ENCODE data around the gene AANAT. TPM values are rescaled to one million over a fixed set of nuclear protein-coding genes. Genes with fewer than 3 reads are reported as not detected.

AANAT gene
- total and polyA plus RNA-seq, 2 experiments from 2014 or later, result not detected

DNA sequence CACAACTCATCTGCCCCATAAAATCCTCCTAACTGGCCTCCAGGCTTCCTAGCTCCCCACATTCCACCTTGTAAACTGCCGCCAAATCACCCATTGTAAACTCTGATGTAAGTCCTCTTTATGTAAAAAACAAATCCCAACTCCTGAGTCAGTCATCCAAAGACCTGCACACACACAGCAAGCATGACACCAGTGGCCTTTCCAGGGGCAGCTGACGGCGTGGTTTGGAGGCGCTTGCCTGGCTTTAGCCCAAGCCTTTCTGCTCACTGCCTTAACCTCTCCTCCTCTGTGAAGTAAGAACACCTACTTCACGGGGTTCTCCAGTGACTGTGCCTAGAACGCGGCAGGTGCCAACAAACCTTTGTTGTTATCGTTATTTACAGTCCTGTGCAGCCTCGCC lies 28.5 kb upstream of the AANAT start:
- Histone ChIP-seq H4K20me1 (ENCODE audit: insufficient read depth) (peaks cover 23% of the 10 kb centered on the region; the same call in 1 of the 2 replicates), H3K4me1 (ENCODE audit: insufficient read depth) (peaks cover 9% of the 10 kb centered on the region; the same call in 1 of the 2 replicates), H3K9me2 (ENCODE audit: insufficient read depth) (no peaks in the 10 kb centered on the region), H3F3A (ENCODE audit: insufficient read depth) (peaks cover 5% of the 10 kb centered on the region; the same call in 1 of the 2 replicates), H2AFZ (no peak overlapping the region), H3K9ac (no peak overlapping the region), H3K27ac (no peak overlapping the region), H3K9me3 (ENCODE audit: low read depth) (no peaks in the 10 kb centered on the region), H3K79me2 (ENCODE audit: insufficient read depth) (peaks cover 100% of the 10 kb centered on the region), H3K4me2 (ENCODE audit: unreplicated experiment) (no peak overlapping the region), H3K36me3 (ENCODE audit: low read depth) (no peaks in the 10 kb centered on the region), H3K4me3 (no peak overlapping the region), H3K27me3 (replicated peaks; ENCODE audit: insufficient read depth) (no peaks in the 10 kb centered on the region)
- no peak for TF ChIP-seq EZH2 (IDR thresholded peaks at IDR 0.05; ENCODE audit: insufficient read depth, poor library complexity, severe bottlenecking)
- no peak for TF ChIP-seq EZH2phosphoT487 (IDR thresholded peaks at IDR 0.05; ENCODE audit: insufficient read depth, low read depth)
- in situ Hi-C loops (cut with MboI), result no loop called here
- WGBS, 2 experiments (ENCODE audit: low coverage in 1 of 2, low lambda C conversion rate in 2 of 2, missing lambda C conversion rate in 2 of 2), result 88 to 90% methylated on average over 9 of the region's 9 CpGs
- no peak for DNase-seq

DNA sequence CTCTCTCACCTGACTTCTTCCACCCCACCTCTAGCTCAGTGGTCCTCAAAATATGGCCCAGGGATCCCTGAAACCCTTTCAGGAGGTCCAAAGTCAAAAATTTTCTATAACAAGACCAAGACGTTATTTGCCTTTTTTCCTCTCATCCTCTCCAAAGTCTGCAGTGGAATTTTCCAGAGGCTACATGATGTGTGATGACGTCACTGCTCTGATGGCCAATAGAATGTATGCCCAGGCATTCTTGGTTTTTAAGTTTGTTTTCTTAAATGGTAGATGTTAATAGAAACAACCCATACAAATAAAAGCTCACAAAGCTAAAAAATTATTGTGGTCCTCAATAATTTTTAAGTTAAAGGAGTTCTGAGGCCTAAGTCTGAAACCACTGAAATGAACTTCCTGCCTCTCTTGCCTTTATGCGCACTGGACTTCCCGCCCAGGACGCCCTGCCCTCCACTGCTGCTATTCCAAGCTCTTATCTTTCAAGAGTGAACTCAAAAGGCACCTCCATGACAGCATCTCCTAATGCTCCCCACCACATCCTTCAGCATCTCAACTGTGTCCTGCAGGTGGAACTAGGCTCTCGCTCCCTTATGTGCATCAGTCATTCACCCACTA lies 28.0 kb upstream of the AANAT start:
- Histone ChIP-seq H3K27ac (no peak overlapping the region), H3K9me3 (ENCODE audit: low read depth) (no peaks in the 10 kb centered on the region), H2AFZ (no peak overlapping the region), H3K79me2 (ENCODE audit: insufficient read depth) (peaks cover 100% of the 10 kb centered on the region), H3K4me3 (no peak overlapping the region), H3K36me3 (ENCODE audit: low read depth) (no peaks in the 10 kb centered on the region), H3F3A (ENCODE audit: insufficient read depth) (peaks cover 9% of the 10 kb centered on the region; the same call in 1 of the 2 replicates), H3K4me2 (ENCODE audit: unreplicated experiment) (no peak overlapping the region), H4K20me1 (ENCODE audit: insufficient read depth) (peaks cover 23% of the 10 kb centered on the region; the same call in 1 of the 2 replicates), H3K27me3 (replicated peaks; ENCODE audit: insufficient read depth) (no peaks in the 10 kb centered on the region), H3K4me1 (ENCODE audit: insufficient read depth) (peaks cover 14% of the 10 kb centered on the region), H3K9ac (no peak overlapping the region), H3K9me2 (ENCODE audit: insufficient read depth) (no peaks in the 10 kb centered on the region)
- no peak for DNase-seq
- 90 to 91% methylated on average over 6 of the region's 6 CpGs for WGBS, 2 experiments (ENCODE audit: low coverage in 1 of 2, low lambda C conversion rate in 2 of 2, missing lambda C conversion rate in 2 of 2)
- TF ChIP-seq EZH2 (IDR thresholded peaks at IDR 0.05; ENCODE audit: insufficient read depth, poor library complexity, severe bottlenecking) (no peak), EZH2phosphoT487 (IDR thresholded peaks at IDR 0.05; ENCODE audit: insufficient read depth, low read depth) (no peak)
- in situ Hi-C loops (cut with MboI), result no loop called here

DNA sequence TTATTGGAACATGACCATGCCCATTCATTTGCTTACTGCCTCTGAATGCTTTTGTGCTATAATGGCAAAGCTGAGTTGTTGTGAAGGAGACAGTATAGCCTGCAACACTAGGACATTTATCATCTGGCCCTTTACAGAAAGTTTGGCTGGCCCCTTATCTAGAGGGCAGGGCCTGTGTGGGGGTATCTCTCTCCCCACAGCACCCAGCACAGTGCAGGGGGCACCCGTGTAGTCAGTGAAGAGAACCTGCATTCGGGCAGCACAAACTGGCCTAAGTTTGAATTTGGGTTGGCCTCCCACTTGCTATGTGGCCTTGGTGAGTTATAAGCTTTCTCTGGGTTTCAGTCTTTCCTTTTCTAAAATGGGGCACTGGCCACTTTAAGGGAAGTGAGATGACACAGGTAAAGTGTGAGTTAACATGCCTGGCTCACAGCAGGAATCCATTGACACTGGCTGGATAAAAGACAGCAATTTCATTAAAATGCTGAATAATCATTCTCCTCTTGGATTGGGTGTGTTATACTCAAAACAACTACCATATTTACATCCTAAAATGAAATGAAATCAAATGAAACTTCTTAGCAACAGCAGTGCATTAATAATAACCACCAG lies 26.5 kb upstream of the AANAT start:
- Histone ChIP-seq H3F3A (ENCODE audit: insufficient read depth) (peaks cover 23% of the 10 kb centered on the region), H3K27ac (no peak overlapping the region), H3K79me2 (ENCODE audit: insufficient read depth) (peaks cover 100% of the 10 kb centered on the region), H4K20me1 (ENCODE audit: insufficient read depth) (peaks cover 29% of the 10 kb centered on the region; the same call in 1 of the 2 replicates), H3K9ac (no peak overlapping the region), H3K4me3 (no peak overlapping the region), H3K36me3 (ENCODE audit: low read depth) (no peaks in the 10 kb centered on the region), H2AFZ (no peak overlapping the region), H3K9me3 (ENCODE audit: low read depth) (no peaks in the 10 kb centered on the region), H3K27me3 (replicated peaks; ENCODE audit: insufficient read depth) (no peaks in the 10 kb centered on the region), H3K4me1 (ENCODE audit: insufficient read depth) (peaks cover 28% of the 10 kb centered on the region), H3K4me2 (ENCODE audit: unreplicated experiment) (no peak overlapping the region), H3K9me2 (ENCODE audit: insufficient read depth) (no peaks in the 10 kb centered on the region)
- in situ Hi-C loops (cut with MboI), result no loop called here
- no peak for DNase-seq
- 58 to 60% methylated on average over 2 of the region's 2 CpGs for WGBS, 2 experiments (ENCODE audit: low coverage in 1 of 2, low lambda C conversion rate in 2 of 2, missing lambda C conversion rate in 2 of 2)
- no peak for TF ChIP-seq EZH2 (IDR thresholded peaks at IDR 0.05; ENCODE audit: insufficient read depth, poor library complexity, severe bottlenecking)
- no peak for TF ChIP-seq EZH2phosphoT487 (IDR thresholded peaks at IDR 0.05; ENCODE audit: insufficient read depth, low read depth)

DNA sequence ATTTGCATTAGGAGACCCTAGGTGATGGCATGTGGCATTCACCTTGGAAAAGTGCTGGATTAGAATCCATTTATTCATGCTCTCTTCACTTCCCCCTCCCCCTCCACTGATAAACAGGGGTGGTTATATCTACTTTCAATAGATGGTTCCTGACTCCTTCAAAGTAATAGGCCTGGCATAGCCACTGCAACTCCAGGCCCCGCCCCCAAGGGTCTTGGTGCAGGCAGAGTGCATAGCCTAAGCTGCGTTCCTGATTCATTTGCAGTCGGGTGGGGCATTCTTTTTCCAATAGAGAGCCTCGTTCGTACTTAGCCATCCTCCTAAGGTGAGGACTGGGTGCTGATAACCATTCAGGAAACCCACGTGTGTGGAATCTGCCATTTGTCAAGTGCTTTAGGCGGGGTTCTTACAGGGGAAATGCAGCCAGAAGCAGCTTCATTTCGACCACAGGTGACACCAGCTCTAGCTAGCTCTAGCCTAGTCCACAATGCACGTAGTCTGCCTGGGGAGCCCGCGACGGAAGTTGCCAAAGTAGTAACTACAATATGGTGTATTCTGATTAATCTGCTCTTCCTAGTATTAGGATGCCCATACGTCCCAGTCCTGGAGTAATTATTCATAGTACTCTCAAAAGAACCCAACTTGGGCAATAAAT lies 25.6 kb upstream of the AANAT start:
- Histone ChIP-seq H3K27me3 (replicated peaks; ENCODE audit: insufficient read depth) (no peaks in the 10 kb centered on the region), H2AFZ (no peak overlapping the region), H3F3A (ENCODE audit: insufficient read depth) (peaks cover 33% of the 10 kb centered on the region), H3K9me3 (ENCODE audit: low read depth) (no peaks in the 10 kb centered on the region), H3K36me3 (ENCODE audit: low read depth) (no peaks in the 10 kb centered on the region), H3K79me2 (ENCODE audit: insufficient read depth) (peaks cover 97% of the 10 kb centered on the region), H4K20me1 (ENCODE audit: insufficient read depth) (peaks cover 32% of the 10 kb centered on the region; the same call in 1 of the 2 replicates), H3K4me2 (ENCODE audit: unreplicated experiment) (no peak overlapping the region), H3K27ac (no peak overlapping the region), H3K9me2 (ENCODE audit: insufficient read depth) (no peaks in the 10 kb centered on the region), H3K9ac (no peak overlapping the region), H3K4me3 (no peak overlapping the region), H3K4me1 (ENCODE audit: insufficient read depth) (peaks cover 38% of the 10 kb centered on the region)
- WGBS, 2 experiments (ENCODE audit: low coverage in 1 of 2, low lambda C conversion rate in 2 of 2, missing lambda C conversion rate in 2 of 2), result 83% methylated on average over 13 of the region's 13 CpGs
- in situ Hi-C loops (cut with MboI), result no loop called here
- no peak for TF ChIP-seq EZH2phosphoT487 (IDR thresholded peaks at IDR 0.05; ENCODE audit: insufficient read depth, low read depth)
- no peak for TF ChIP-seq EZH2 (IDR thresholded peaks at IDR 0.05; ENCODE audit: insufficient read depth, poor library complexity, severe bottlenecking)
- DNase-seq, result no peak

Data from GM23248 (cell line).